ENCODE results near the gene RGS17.
"Not testable (repeated sequence)": the region's sequence is repeated elsewhere in the genome, so short reads cannot be mapped to it uniquely, and the experiment has no call there.

Gene RGS17

DNA sequence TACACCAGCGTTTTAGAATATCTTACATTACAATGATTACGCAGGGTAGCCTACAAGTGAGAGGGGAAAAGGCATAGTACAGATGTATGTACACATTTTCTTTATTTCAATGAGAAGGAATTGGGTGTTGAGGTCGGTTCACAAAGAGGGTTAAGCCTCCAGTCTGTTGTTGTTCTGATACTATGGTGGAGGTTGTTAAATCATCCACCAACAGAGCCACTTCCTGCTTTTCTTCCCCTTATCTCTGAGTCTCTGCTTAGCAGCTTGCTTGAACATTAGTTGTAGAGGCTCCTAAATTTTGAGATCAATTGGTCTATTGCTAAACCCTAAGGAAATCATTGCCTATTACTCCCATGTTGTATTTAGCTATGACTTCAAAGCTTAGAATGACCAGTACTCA lies 7.3 kb downstream of the RGS17 start:
- DNase-seq: no peak

DNA sequence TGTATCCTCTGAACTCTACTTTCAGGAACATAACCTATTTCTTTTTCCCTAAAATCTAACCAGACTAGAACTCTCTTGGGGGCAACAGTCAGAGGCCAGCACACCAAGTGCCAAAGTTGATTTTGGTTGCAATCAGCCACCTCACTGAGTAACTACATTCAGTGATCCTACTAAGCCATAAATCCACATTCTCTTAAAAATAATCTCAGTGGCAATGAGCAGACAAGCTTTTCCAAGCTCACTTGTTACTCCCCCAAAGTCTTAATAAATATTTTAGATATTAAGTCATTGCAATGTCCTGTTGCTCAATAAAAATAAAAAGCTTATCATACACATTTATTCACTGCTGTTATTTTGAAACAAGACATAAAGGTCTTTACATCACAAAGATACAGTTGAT lies 9.8 kb downstream of the RGS17 start:
- DNase-seq: no peak

DNA sequence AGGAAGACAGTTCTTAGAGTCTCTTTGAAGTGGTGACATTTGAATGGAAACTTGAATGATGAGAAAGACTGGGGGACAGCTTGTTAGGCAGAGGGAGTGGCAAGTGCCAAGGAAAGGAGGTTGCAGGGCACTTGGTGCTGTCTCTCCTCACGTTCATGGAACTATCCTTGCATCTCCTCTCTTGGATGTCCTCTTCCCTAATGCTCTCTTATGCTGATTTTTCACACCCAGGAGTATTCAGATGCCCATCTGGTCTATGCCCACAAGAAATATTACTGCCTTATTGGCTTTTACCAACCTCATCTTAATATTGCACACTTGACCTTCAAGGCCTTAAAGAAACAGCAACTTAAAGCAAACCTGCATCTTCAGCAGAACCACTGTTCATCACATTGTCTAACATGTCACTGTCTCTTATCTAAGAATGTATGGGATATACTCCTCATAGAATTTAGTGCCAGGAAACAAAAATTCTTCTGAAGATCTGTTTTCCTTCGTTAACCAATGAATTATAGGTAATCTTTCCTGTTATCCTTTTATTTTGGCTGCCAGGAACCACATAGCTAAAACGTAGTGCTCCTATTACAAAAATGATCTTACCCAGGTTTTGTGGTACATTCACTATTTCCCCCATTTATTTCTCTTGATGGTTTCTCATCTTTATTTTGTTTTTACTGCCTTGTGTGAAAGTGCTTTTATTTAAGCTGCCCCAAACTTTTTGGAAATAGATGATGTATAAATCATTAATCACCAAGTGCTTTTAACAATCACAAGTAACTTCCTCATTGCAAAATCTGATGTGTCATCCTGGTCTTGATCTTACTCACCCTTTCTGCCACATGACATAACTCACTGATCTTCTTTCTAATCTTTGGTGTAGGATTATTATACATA lies 12.8 kb downstream of the RGS17 start:
- DNase-seq: no peak

DNA sequence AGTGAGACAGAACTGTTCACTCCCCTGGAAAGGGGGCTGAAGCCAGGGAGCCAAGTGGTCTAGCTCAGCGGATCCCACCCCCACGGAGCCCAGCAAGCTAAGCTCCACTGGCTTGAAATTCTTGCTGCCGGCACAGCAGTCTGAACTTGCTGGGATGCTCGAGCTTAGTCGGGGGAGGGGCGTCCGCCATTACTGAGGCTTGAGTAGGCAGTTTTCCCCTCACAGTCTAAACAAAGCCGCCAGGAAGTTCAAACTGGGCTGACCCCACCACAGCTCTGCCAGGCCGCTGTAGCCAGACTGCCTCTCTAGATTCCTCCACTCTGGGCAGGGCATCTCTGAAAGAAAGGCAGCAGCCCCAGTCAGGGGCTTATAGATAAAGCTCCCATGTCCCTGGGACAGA lies 20.0 kb downstream of the RGS17 start:
- DNase-seq: not testable (repeated sequence)

DNA sequence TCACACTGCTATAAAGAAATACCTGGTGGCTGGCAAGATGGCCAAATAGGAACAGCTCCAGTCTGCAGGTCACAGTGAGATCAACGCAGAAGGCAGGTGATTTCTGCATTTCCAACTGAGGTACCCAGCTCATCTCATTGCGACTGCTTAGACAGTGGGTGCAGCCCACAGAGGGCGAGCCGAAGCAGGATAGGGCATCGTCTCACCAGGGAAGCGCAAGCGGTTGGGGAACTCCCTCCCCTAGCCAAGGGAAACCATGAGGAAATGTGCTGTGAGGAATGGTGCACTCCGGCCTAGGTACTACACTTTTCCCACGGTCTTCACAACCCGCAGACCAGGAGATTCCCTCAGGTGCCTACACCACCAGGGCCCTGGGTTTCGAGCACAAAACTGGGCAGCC lies 20.5 kb downstream of the RGS17 start:
- DNase-seq: not testable (repeated sequence)

DNA sequence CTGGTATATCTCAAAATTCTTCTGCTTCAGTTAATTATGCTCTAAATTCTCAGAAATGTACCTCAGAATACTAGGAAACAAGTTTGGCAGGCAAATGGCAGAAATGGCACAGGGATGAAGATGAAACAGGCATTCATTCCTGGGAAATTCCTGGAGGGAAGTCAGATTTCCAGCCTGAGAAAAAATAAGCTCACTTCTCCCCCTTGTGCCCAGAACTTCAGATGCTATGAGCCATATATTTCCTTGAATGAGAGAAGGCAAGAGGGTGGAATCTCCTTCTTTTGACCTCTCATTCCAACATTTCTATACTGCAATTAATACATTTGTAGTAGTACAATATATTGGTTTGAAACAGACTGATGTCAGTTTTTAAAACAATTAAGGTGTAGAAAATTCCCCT lies 22.8 kb downstream of the RGS17 start:
- no peak for DNase-seq

DNA sequence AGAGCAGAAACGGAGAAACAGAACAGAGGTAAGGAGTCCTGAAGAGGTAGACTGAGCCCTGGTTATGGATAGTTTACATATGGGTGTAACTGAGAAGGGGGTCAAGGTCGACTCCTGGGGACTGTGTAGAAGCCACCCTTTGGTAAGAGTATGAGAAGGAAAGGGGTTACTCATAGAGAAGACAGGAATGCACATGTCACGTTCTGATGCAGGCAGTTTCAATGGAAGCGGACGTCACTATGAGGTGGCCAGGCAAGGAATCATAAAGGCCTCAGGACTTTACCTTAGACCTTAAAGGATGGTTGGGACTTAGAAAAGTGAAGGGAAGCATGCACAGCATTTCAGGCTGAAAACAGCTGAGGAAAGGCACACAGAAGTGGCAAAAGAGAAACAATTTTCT lies 25.1 kb downstream of the RGS17 start:
- no peak for DNase-seq

DNA sequence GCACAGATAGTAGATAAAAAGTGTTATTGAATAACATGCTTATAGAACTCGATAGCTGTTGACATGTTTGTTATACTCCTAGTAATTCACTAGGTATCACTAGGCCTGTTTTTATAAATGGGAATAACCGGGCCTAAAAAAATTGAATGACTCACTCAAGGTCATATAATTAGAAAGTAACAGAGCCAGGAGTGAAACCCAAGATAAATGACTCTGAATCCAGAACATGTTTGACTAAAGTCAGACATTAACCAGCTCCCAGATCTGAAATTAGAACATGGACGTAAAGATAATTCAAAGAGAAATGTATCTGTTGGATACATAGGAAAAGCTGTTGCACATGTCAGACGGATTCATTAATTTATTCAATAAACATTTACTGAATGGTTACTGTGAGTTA lies 26.9 kb downstream of the RGS17 start:
- DNase-seq: no peak

DNA sequence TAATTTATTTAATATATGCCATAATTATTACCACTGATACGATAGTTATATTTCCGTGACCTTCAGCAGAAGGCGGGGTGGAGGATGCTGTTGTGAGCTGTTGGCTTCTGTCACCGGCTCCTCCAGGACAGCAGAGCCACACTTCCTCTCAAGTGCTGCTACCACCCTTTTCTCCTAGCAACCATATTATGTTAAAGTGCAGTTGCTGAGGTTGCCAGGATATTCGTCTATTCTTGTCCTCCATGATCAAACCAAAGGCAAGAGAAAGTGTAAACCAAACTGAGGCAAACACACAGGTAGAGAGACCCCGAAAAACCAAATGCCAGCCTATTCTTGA lies 27.8 kb downstream of the RGS17 start:
- no peak for DNase-seq

DNA sequence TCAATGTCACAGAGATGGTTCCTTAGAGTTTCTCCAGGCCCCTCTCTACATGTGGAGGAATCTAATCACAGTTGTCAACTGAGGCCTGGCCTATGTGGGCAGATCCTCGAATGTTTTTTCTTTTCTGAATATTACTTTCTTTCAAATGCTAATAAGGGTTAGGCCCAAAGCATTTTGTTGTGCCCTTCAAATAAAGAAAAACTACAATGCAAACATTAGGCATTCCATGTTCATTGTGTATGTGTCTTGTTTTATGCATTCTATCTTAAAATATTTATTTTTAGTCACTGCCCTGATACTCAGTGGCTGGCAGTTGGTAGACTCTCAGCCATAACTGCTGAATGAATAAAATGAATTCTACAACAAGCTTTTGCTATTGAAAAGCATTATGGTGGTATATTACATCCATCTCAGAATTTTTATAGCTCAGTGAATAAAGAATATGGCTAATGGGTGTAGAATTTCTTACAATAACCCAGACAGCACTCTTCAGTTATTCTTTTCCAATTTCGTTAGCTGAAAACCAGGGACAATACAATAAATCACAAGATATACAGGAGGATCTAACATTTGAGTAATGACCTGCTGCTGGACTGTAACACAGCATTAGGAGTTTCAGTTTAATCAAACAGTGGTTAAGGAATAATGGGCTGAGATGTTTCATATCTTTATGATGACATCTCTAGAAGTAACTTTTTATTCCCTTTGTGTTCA lies 28.3 kb downstream of the RGS17 start:
- DNase-seq: no peak

DNA sequence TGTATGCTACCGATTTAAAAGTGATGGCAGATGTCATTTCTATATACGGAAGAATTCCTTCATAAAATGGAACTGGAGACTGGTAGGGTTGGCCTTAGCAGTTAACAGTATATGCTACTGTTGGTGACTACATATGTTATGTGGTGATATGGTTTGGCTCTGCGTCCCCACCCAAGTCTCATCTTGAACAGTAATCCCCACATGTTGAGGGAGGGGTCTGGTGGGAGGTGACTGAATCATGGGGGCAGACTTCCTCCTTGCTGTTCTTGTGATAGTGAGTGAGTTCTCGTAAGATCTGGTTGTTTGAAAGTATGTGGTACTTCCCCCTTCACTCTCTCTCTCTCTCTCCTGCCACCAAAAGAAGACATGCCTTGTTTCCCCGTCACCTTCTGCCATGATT lies 29.6 kb downstream of the RGS17 start:
- no peak for DNase-seq

DNA sequence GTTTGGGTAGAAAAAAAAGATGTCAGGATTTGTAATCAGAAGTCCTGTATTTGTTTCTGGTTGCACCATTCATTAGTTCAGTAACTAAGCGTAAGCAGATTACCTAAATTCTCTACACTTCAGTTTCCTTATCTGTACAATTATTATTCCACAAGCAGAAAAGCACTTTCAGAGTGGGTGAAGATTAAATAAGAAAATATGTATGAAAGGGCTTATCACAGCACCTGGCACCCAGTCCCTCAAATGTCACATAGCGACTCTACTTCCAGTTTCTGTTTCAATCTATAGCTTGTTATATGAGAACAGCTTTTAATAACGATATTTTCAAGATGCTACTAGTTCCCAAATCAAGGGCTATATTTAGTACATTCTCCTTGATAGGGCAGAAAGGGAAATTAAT lies 31.4 kb downstream of the RGS17 start:
- DNase-seq: no peak

DNA sequence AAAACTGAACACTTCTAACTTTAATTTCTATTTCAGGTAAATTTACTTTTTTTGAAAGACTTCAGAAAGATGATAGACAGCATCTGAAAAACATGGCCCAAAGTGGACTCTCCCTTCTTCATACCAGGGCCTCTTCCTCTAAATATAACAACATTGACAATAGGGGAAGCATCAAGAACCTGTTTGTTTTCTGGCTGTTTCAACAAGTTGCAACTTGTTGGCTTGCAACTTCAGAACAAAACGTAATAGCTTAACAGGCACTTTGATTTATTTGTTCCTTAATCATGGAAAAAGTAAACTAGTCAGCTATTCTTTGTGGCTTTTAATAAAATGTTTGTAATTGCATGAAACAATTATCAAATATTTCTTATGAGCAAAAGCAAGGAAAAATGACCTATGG lies 34.3 kb downstream of the RGS17 start:
- no peak for DNase-seq

DNA sequence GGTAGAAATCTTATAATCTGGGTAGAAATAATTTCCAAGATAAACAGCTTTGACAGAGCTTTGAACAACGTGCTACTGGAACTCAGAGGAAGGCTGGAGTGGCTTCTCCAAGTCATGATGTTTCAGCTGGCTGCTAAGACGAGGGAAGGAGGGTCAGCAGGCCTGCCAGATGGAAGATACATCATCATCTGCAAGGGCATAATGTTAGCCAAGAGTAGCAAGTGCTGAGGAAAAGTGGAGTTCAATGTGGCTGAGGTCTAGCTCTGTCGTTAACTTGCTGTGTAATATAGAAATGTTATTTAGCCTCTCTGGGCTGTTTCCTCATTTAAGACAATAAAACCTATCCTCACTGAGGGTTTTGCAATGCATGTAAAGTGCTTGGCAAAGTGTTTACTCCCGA lies 35.1 kb downstream of the RGS17 start:
- no peak for DNase-seq

DNA sequence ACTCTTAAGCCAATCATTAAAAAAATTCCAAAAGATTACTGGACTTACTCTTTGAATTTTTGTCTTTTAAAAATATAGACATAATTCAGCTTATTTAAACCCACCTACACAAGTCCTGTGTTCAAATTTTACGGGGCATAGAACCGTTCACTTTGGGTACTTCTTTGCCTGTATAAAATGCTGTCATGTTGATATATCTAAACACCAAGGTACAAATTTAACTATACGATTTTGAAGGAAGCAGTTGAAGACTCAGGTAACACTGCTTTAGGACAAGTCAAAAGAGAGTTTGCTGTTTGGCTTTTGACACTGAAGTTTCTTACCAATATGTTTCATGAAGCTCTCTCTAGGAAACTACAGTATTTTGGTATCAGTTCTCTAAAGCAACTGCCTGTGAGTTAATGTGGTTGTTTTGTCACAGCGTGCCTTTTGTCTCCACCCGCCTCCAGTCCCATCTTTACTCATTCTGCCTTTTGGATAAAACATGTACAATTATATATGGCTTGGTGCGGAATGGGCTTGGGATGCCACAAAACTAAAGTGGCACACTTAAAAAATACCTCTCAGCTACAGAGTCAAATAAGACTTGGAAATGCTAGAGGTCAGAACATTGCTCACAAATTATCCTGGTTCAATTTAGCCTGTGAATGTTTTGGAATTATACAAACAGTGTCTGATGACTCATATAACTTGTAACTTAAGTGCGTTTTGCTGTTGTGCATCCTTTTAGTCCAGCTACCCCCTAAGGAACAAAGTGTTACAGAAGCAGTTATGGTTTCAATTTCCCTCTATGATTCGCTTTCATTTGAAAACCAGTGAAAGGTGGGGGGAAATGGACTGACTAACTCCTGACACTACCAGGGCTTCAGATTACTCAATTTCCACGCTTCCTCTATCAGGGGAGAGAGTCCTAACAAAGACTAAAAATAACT lies 38.7 kb downstream of the RGS17 start:
- no peak for DNase-seq

DNA sequence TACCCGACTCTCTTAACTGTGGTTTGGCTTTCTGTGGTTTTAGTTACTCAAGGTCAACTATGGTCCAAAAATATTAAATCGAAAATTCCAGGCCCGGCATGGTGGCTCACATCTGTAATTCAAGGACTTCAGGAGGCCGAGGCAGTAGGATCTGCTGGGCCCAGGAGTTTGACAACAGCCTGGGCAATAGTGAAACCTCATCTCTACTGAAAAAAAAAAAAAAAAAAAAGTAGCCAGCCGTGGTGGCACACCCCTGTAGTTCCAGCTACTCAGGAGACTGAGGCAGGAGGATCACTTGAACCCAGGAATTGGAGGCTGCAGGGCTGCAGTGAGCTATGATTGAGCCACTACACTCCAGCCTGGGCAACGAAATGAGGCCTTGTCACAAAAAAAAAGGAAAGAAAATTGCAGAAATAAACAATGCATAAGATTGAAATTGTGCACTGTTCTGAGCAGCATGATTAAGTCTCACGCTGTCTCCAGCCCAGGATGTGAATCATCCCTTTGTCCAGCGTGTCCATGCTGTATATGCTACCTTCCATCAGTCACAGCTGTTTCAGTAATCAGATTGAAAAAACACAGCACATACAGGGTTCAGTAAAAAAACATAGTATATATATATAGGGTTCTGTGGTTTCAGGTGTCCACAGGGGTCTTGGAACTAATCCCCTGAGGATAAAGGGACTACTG lies 40.7 kb downstream of the RGS17 start:
- no peak for DNase-seq

DNA sequence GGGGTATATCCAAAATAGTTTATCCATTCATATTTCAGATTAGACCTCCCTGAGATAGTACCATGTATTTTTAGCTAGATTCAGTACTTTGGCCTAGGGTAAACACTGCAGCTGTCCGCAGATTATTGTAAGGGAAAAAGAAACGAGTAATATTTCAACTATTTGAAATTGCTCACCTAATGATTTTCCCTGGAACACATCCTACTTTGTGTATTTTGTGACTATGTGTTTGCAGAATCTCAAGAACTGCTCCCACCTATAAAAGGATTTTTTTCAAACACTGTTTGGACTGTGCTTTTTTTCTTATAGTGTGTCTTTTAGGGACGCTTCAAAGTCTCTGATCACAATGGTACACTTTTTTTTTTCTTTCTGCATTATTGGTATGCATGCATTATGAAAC lies 42.3 kb downstream of the RGS17 start:
- DNase-seq: no peak

DNA sequence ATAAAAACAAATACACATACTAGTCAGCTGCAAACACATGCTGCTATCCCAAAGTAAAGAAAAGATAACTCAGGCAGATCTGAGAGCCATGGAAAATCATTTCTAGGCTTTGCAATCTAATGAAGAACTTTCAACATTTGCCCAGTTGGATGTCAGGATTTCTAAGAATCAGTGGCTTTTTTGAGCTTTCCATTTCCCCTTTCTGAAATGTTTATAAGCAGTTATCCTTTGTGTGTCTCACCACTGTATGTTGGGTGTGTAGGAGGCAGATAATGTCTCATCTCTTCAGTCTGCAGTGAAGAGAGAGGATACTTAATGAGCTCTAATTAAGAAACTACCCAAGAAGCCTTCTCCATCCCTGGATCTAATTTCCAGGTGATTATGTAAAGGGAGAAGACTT lies 43.6 kb downstream of the RGS17 start:
- no peak for DNase-seq

DNA sequence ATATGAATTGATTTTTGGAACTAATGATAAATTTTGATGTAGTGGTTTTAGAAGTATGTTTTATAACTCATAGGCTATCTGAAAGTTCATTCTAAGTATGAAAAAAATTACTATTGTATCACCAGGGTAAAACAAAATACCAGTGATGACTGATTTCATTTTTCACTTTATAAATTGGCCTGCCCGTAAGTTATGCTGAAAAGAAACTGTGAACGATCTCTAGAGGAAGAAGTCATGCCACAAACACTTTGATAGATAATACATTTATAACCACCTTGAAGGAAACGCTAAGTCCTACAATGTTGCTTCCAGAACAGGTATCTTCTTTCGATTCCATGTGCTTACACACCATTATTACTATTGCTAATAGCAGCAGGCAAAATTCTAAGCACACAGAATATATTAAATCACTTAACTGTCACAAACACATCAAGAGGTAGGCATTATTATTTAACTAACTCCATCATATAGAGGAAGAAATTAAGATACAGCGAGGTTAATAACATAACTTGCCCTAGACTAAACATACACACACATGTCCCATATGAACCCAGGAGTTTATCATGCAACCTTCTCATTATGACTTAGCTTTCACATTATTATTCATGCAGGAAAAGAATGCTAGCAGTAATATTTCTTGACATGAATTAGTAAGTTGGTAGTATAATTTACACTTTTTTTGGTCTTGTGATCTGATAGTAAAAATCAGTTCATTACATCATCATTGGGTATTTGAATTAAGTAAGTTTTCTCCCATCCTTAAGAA lies 44.7 kb downstream of the RGS17 start:
- no peak for DNase-seq

DNA sequence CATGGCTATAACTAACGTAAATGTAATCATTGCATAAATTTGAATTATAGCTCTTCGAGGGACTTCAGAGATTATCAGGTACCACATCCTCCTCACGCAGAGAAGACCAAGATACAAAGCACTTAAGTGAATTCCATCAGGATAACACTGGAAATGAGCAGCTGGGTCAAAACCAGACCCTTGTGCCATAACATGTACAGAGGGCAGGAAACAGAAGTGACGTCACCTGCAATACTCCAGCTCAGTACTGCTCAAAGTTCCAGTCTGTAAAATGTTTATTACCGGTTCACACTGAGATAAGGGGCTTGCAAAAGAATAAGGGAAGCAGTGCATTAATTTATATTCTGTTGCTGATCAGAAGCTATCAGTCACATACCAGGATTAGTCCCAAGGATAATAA lies 45.8 kb downstream of the RGS17 start:
- no peak for DNase-seq

DNA sequence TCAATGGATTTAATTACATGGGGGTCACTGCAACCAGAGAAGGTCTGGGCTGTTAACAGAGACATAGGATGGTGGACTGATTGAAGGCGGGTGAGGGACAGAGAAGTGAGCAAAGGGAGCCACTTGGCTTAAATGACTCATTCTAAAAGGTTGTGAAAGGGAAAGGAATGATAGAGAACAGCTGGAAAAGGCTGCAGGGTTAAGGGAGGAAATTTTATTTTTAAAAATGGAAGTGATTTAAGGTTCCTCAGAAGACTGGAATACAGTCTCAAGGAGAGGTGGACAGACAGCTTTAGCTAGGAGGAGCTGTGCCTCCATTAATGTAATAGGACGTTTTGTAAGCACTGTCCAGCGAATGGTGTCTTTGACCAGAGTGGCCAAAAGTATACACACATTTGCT lies 46.7 kb downstream of the RGS17 start:
- DNase-seq: no peak

DNA sequence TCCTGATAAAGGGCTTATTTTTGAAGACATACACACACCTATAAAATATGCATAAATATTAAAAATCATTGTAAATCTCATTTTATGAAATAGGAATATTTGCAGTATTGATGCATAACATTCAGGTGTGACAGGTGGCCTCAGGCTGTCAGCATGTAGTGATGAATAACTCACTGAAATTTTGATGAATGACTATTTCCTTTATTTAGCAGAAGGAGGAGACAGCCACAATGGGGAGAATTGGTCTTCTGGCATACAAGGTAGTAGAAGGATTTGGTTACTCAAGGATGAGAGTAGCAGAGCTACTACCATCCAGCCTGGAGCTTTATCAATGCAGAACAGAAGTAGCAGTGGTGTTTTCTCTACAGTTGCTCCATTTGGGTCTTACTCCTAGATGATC lies 47.2 kb downstream of the RGS17 start:
- DNase-seq: no peak
